Activated CD8-positive, alpha-beta T cell treated with anti-CD3 and anti-CD28 coated beads, Interleukin-2, amount 10 ng/mL, durations not matched to agents 7 days and 5 days (primary cell): Measurements from ENCODE around the gene SLC39A11. TPM values are rescaled to one million over a fixed set of nuclear protein-coding genes. Genes with fewer than 3 reads are reported as not detected.
"Not testable (repeated sequence)": the region's sequence is repeated elsewhere in the genome, so short reads cannot be mapped to it uniquely, and the experiment has no call there.

Experiments
- ATAC-seq: fragments of 150-1000 bp; cut with Tn5 transposase; one replicate; pipeline ENCODE4 v1.10.0; 2021; ENCODE audit warnings: moderate library complexity
- CTCF ChIA-PET: fragments of 350-600 bp; sonication (Branson Sonifier 250); formaldehyde crosslinking; loops from one replicate; lab custom pipeline; 2021; ENCODE audit warnings: antibody characterized with exemption; lab: Charles Lee
- POLR2A ChIA-PET: fragments of 350-600 bp; sonication (Branson Sonifier 250); formaldehyde crosslinking; loops from one replicate; lab custom pipeline; 2021; ENCODE audit warnings: antibody characterized with exemption; lab: Charles Lee
- DNase-seq: peaks from one replicate; pipeline ENCODE4 v3.0.0-alpha.2; 2020
- H3K27ac Mint-ChIP-seq: one replicate; pipeline ENCODE4 v1.8.0; 2021; ENCODE audit warnings: mild to moderate bottlenecking, mixed read lengths
- H3K27me3 Mint-ChIP-seq: one replicate; pipeline ENCODE4 v1.8.0; 2021; ENCODE audit warnings: low read depth, mixed read lengths
- H3K36me3 Mint-ChIP-seq: one replicate; pipeline ENCODE4 v1.8.0; 2021; ENCODE audit warnings: low read depth, mixed read lengths
- H3K4me1 Mint-ChIP-seq: one replicate; pipeline ENCODE4 v1.8.0; 2021; ENCODE audit warnings: low read depth, mixed read lengths
- H3K4me3 Mint-ChIP-seq: one replicate; pipeline ENCODE4 v1.8.0; 2021; ENCODE audit warnings: mild to moderate bottlenecking, mixed read lengths
- H3K9me3 Mint-ChIP-seq: one replicate; pipeline ENCODE4 v1.8.0; 2022; ENCODE audit warnings: mixed read lengths; ENCODE audit not compliant: insufficient read depth
- total RNA-seq, 2 experiments: library from RNA; stranded (reverse); gene quantifications; one replicate each; pipeline ENCODE4 v1.2.3, GENCODE V29; 2021

The SLC39A11 gene
- total RNA-seq, 2 experiments from 2014 or later: 20.2 to 20.5 TPM

GRCh38 chr17:72774236-72774635, 318.3 kb downstream of the SLC39A11 start:
- POLR2A ChIA-PET: no interaction called here
- DNase-seq (no peak), ATAC-seq (no peak)
- Mint-ChIP-seq H3K4me1 (no peaks in the 10 kb centered on the region), H3K27me3 (no peaks in the 10 kb centered on the region), H3K36me3 (peaks cover 2% of the 10 kb centered on the region), H3K27ac (no peak overlapping the region), H3K4me3 (no peak overlapping the region), H3K9me3 (no peaks in the 10 kb centered on the region)
- CTCF ChIA-PET: no interaction called here

GRCh38 chr17:72773225-72773624, 319.3 kb downstream of the SLC39A11 start:
- H3K4me1 Mint-ChIP-seq, ATAC-seq, DNase-seq, H3K27ac Mint-ChIP-seq, CTCF ChIA-PET, H3K9me3 Mint-ChIP-seq, H3K36me3 Mint-ChIP-seq, H3K27me3 Mint-ChIP-seq, H3K4me3 Mint-ChIP-seq, POLR2A ChIA-PET: not testable (repeated sequence)

DNA sequence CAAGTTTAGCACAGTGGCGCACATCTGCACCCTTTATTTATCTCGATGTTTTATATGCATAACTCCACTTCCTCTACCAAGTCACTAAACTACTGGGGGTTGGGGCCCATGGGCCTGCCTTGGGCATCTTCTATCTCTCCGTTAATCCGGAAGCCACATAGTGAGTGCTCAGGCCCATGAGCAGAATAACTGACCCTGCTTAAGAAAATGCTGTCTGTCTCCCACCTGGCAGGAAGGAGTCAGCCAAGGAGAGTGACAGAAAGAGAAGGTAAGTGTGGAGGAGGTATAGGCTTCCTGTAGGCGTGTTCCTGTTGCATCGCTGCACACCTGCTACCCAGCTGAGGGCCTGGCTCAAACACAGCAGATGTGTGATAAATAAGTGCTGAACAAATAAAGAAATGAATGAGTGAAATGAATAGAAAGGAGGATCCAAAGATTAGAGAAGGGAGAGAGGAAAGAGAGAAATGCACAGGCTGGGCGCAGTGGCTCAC, 320.1 kb downstream of the SLC39A11 start:
- H3K36me3 Mint-ChIP-seq: peaks cover 2% of the 10 kb centered on the region
- no peaks in the 10 kb centered on the region for H3K4me1 Mint-ChIP-seq
- H3K4me3 Mint-ChIP-seq: no peak overlapping the region
- ChIA-PET POLR2A (no interaction called here), CTCF (no interaction called here)
- ATAC-seq (no peak), DNase-seq (no peak)
- no peak overlapping the region for H3K27ac Mint-ChIP-seq
- no peaks in the 10 kb centered on the region for H3K27me3 Mint-ChIP-seq
- H3K9me3 Mint-ChIP-seq: no peaks in the 10 kb centered on the region

GRCh38 chr17:72771734-72772133, 320.8 kb downstream of the SLC39A11 start:
- Mint-ChIP-seq H3K4me3 (no peak overlapping the region), H3K27ac (no peak overlapping the region), H3K27me3 (no peaks in the 10 kb centered on the region), H3K9me3 (no peaks in the 10 kb centered on the region), H3K4me1 (no peaks in the 10 kb centered on the region), H3K36me3 (peaks cover 2% of the 10 kb centered on the region)
- DNase-seq: no peak
- POLR2A ChIA-PET: no interaction called here
- CTCF ChIA-PET: no interaction called here
- ATAC-seq: no peak

DNA sequence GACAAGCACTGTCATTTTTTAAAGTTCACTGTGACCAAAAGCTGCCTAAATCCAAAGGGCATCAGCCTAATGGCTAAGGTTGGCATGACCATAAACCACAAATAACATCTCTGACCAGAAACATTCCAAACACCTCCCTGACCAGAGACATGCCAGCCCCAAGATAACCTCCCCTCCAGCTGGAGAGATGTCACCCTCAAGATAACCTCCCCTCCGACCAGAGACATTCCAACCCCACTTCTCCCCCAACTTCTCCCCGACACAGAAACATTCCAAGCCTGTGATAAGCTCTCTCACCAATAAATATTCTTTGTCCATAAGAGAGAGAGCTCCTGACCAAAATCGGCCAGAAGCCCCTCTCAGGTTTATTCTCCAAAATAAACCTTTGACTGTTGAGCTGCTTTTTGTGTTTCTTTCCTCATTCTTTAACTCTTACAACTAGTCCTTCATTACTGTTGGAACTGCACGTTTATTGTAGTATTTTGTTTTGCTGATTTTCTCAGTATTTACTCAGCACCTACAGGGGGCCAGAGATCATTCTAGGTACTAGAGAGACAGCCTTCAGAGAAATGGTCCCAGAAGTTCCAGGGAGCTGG, 325.6 kb downstream of the SLC39A11 start:
- H3K9me3 Mint-ChIP-seq: no peaks in the 10 kb centered on the region
- no peaks in the 10 kb centered on the region for H3K4me1 Mint-ChIP-seq
- H3K36me3 Mint-ChIP-seq: peaks cover 2% of the 10 kb centered on the region
- H3K4me3 Mint-ChIP-seq: no peak overlapping the region
- no peaks in the 10 kb centered on the region for H3K27me3 Mint-ChIP-seq
- POLR2A ChIA-PET: no interaction called here
- DNase-seq (no peak), ATAC-seq (no peak)
- CTCF ChIA-PET: interaction anchor here (0.6 kb wide), 1 partner anchor 12 kb away, joined by 4 read pairs; no protein-coding TSS in a partner anchor
- no peak overlapping the region for H3K27ac Mint-ChIP-seq

DNA sequence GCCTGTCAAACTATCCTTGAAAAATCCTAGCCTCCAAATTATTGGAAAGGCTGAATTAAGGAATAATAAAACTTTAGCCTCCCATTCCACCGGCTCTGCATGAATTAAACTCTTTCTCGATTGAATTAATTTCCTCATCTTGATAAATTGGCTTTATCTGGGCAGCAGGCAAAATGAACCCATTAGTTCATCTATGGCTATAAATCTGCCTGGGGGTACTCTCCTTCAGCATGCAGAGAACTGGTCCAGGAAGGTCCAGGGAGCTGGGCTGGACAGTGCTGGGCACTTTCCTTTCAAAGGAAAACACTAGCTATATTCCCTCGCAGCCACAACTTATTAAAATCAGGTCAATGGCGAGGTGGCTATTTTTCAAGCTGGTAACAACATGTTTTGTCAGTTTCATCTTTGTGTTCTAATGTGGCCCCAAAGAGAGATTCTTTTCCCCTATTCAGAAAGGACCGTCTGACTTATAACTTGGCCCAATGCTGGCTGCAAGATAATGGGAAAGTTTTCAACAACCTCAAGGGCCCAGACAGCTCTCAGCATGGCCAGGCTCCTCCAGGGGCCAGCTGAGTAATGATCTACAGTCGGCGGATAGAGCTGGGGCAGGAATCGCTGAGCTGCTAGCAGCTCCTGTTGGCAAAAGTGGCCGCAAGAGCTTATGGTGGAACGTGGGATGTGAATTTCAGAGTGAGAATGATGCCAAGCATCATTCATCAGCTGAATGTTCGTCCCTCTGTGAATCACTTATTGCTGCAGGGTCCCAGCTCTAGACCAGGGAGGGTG, 326.9 kb downstream of the SLC39A11 start:
- ChIA-PET CTCF (interaction anchor here (1.2 kb wide), 1 partner anchor 38 kb away, joined by 3 read pairs; no protein-coding TSS in a partner anchor), POLR2A (no interaction called here)
- ATAC-seq (no peak), DNase-seq (no peak)
- Mint-ChIP-seq H3K27ac (no peak overlapping the region), H3K9me3 (no peaks in the 10 kb centered on the region), H3K4me3 (no peak overlapping the region), H3K4me1 (no peaks in the 10 kb centered on the region), H3K36me3 (peaks cover 2% of the 10 kb centered on the region), H3K27me3 (no peaks in the 10 kb centered on the region)

DNA sequence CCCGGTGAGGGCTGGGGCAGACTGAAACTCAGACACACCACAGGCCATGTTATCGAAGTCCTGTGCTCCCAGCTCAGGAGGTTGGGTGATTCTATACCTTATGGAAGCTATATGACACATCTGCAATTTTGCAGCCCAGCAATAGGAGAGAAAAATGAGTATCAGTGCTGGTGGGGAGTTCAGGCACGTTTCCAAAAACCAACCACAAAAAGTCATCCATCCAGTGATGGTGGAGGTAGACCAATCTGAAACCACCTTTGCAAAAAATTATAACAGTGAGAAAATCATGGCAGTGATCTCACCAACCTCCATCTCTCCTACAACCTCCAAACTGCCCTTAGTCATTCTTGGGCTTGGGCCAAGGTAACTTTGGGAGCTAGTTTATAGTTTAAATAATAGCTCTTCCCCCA, 327.9 kb downstream of the SLC39A11 start:
- H3K9me3 Mint-ChIP-seq: no peaks in the 10 kb centered on the region
- ATAC-seq (no peak), DNase-seq (no peak)
- ChIA-PET CTCF (interaction anchor here (1.2 kb wide), 1 partner anchor 37 kb away, joined by 3 read pairs; no protein-coding TSS in a partner anchor), POLR2A (no interaction called here)
- H3K4me3 Mint-ChIP-seq: no peak overlapping the region
- H3K36me3 Mint-ChIP-seq: no peaks in the 10 kb centered on the region
- H3K4me1 Mint-ChIP-seq: no peaks in the 10 kb centered on the region
- H3K27me3 Mint-ChIP-seq: no peaks in the 10 kb centered on the region
- no peak overlapping the region for H3K27ac Mint-ChIP-seq

DNA sequence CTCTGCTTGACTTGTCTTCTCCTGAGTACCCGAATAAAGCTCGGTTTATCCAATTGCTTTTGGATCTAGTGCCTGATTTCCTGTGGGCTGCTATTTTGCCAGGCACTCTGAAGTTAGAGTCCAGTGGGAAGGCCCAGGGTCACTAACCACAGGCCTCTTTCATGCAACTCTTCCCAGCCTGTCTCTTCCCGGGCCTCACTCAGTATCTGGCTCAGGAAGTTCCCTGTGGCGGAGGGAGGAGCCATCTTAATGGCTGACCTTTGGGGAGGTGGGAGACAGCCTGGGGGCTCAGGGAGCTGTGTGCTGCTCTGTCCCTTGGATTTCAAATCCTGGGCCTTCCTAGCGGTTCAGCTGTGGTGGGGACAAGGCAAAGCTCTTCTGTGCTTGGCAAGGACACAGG, 328.5 kb downstream of the SLC39A11 start:
- DNase-seq (no peak), ATAC-seq (no peak)
- no peaks in the 10 kb centered on the region for H3K4me1 Mint-ChIP-seq
- no peak overlapping the region for H3K27ac Mint-ChIP-seq
- H3K4me3 Mint-ChIP-seq: no peak overlapping the region
- CTCF ChIA-PET: interaction anchor here (1.2 kb wide), 1 partner anchor 37 kb away, joined by 3 read pairs; no protein-coding TSS in a partner anchor
- H3K27me3 Mint-ChIP-seq: no peaks in the 10 kb centered on the region
- H3K36me3 Mint-ChIP-seq: no peaks in the 10 kb centered on the region
- POLR2A ChIA-PET: no interaction called here
- H3K9me3 Mint-ChIP-seq: no peaks in the 10 kb centered on the region

GRCh38 chr17:72761893-72762575, 330.5 kb downstream of the SLC39A11 start:
- H3K27ac Mint-ChIP-seq, H3K27me3 Mint-ChIP-seq, H3K4me1 Mint-ChIP-seq, CTCF ChIA-PET, H3K9me3 Mint-ChIP-seq, POLR2A ChIA-PET, H3K4me3 Mint-ChIP-seq, DNase-seq, H3K36me3 Mint-ChIP-seq, ATAC-seq: not testable (repeated sequence)

DNA sequence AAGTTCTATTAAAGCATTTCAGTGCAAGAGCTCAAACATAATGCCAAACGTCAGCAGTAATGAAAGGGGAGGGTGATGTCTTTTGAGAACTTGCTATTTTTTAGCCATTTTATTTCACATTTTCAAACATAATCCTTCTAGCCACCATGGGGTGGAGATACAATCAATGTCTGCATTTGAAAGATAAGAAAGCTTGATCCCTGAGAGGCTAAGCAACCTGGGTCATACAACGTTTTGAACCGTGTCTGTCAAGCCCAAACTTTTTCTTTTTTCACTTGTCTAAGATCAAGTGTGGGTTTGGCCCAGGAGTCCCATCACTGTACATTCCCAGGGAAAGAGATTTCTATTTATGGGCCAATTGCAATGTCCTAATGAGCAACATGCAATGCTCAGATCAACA, 331.1 kb downstream of the SLC39A11 start:
- Mint-ChIP-seq H3K9me3 (no peaks in the 10 kb centered on the region), H3K4me3 (no peak overlapping the region), H3K4me1 (no peaks in the 10 kb centered on the region), H3K27ac (no peak overlapping the region), H3K27me3 (no peaks in the 10 kb centered on the region), H3K36me3 (no peaks in the 10 kb centered on the region)
- CTCF ChIA-PET: no interaction called here
- DNase-seq: no peak
- POLR2A ChIA-PET: no interaction called here
- no peak for ATAC-seq

GRCh38 chr17:72760368-72760767, 332.1 kb downstream of the SLC39A11 start:
- POLR2A ChIA-PET: no interaction called here
- H3K27ac Mint-ChIP-seq: no peak overlapping the region
- ATAC-seq: no peak
- CTCF ChIA-PET: no interaction called here
- H3K4me1 Mint-ChIP-seq: no peaks in the 10 kb centered on the region
- H3K4me3 Mint-ChIP-seq: no peak overlapping the region
- H3K36me3 Mint-ChIP-seq: no peaks in the 10 kb centered on the region
- no peak for DNase-seq
- no peaks in the 10 kb centered on the region for H3K27me3 Mint-ChIP-seq
- H3K9me3 Mint-ChIP-seq: no peaks in the 10 kb centered on the region

DNA sequence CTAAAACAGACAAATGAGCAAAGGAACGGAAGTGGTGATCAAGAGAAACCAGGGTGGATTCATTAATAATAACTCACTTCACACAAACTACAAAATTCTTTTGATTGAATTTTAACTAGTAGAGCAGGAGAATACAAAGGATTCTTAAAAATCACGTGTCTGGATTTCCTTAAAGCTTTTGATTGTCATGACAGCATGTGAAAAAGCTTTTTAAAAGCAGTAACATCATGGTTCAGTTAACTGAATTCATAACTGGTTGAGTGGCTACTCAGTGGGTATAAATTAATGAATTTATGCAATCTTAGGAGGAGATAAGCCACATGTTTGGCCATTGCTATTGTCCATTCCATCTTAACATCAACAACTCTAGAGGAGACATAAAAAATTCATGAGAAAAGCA, 333.2 kb downstream of the SLC39A11 start:
- ChIA-PET POLR2A (no interaction called here), CTCF (interaction anchor here (1.2 kb wide), 1 partner anchor 31 kb away, joined by 4 read pairs; no protein-coding TSS in a partner anchor)
- H3K4me1 Mint-ChIP-seq: no peaks in the 10 kb centered on the region

More for the DNA sequence above, 333.2 kb downstream of the SLC39A11 start:
- Mint-ChIP-seq H3K4me3 (no peak overlapping the region), H3K27ac (no peak overlapping the region), H3K27me3 (no peaks in the 10 kb centered on the region), H3K9me3 (no peaks in the 10 kb centered on the region), H3K36me3 (no peaks in the 10 kb centered on the region)
- no peak for DNase-seq
- ATAC-seq: no peak
